ENCODE data around the gene BAZ2B.

Gene BAZ2B

GRCh38 chr2:159439421-159439820 is 176.9 kb downstream of the BAZ2B start:
- Histone ChIP-seq H3K4me1 (peaks cover 0 to 19% (median 8%) of the 10 kb centered on the region in 10 experiments; a peak in 11 of 20 replicates), H3K27ac (no peak overlapping the region)

GRCh38 chr2:159438720-159439353 is 177.5 kb downstream of the BAZ2B start:
- Histone ChIP-seq H3K4me1 (peaks cover 0 to 19% (median 8%) of the 10 kb centered on the region in 10 experiments; a peak in 11 of 20 replicates), H3K27ac (no peak overlapping the region), H3K4me2 (no peak overlapping the region), H3K9ac (no peak overlapping the region), H3K27me3 (no peaks in the 10 kb centered on the region), H3K36me3 (peaks cover 26 to 95% (median 43%) of the 10 kb centered on the region in 11 experiments; a peak in 21 of 22 replicates), H3K9me3 (replicated peaks in 1 of 11) (no peaks in the 10 kb centered on the region), H3K4me3 (no peak overlapping the region), H4K20me1 (no peaks in the 10 kb centered on the region)
- no peak for TF ChIP-seq Cebpa-rat (IDR thresholded peaks at IDR 0.05)

More at GRCh38 chr2:159439421-159439820, 176.9 kb downstream of the BAZ2B start:
- H4K20me1 ChIP-seq = no peaks in the 10 kb centered on the region
- H3K9ac ChIP-seq = no peak overlapping the region
- no peak overlapping the region for H3K4me2 ChIP-seq
- no peaks in the 10 kb centered on the region for H3K9me3 ChIP-seq (replicated peaks in 1 of 11)
- peaks cover 31 to 96% (median 48%) of the 10 kb centered on the region in 11 experiments; a peak in 21 of 22 replicates for H3K36me3 ChIP-seq
- no peaks in the 10 kb centered on the region for H3K27me3 ChIP-seq
- TF ChIP-seq Cebpa-rat (IDR thresholded peaks at IDR 0.05) = no peak
- H3K4me3 ChIP-seq = no peak overlapping the region

- no peak overlapping the region for H3K9ac ChIP-seq
- no peaks in the 10 kb centered on the region for H3K27me3 ChIP-seq
- no peak overlapping the region for H3K4me2 ChIP-seq
- no peak overlapping the region for H3K4me3 ChIP-seq
- H3K36me3 ChIP-seq = peaks cover 24 to 95% (median 40%) of the 10 kb centered on the region in 11 experiments; a peak in 21 of 22 replicates
- H3K9me3 ChIP-seq (replicated peaks in 1 of 11) = no peaks in the 10 kb centered on the region
- H3K27ac ChIP-seq = no peak overlapping the region
- H4K20me1 ChIP-seq = no peaks in the 10 kb centered on the region
- no peak for TF ChIP-seq Cebpa-rat (IDR thresholded peaks at IDR 0.05)
- H3K4me1 ChIP-seq = peaks cover 0 to 17% (median 8%) of the 10 kb centered on the region in 10 experiments; a peak in 11 of 20 replicates
Observed at GRCh38 chr2:159438284-159438683, 178.1 kb downstream of the BAZ2B start.

- TF ChIP-seq Cebpa-rat (IDR thresholded peaks at IDR 0.05) = no peak
- no peak overlapping the region for H3K4me3 ChIP-seq
- no peak overlapping the region for H3K9ac ChIP-seq
- peaks cover 12 to 95% (median 39%) of the 10 kb centered on the region in 11 experiments; a peak in 21 of 22 replicates for H3K36me3 ChIP-seq
- H3K27me3 ChIP-seq = no peaks in the 10 kb centered on the region
- H3K27ac ChIP-seq = no peak overlapping the region
- H3K9me3 ChIP-seq (replicated peaks in 1 of 11) = no peaks in the 10 kb centered on the region
- no peaks in the 10 kb centered on the region for H4K20me1 ChIP-seq
- no peaks in the 10 kb centered on the region for H3K4me1 ChIP-seq
- no peak overlapping the region for H3K4me2 ChIP-seq
Observed at GRCh38 chr2:159432610-159433009, 183.7 kb downstream of the BAZ2B start.

- Histone ChIP-seq H3K27ac (no peak overlapping the region), H3K4me2 (no peak overlapping the region), H3K4me3 (no peak overlapping the region), H3K27me3 (no peaks in the 10 kb centered on the region), H3K9ac (no peak overlapping the region), H3K9me3 (replicated peaks in 1 of 11) (peaks cover 5 to 18% (median 8%) of the 10 kb centered on the region in 11 experiments; a peak in 15 of 22 replicates), H3K36me3 (peaks cover 6 to 90% (median 29%) of the 10 kb centered on the region in 11 experiments; a peak in 18 of 22 replicates), H3K4me1 (no peaks in the 10 kb centered on the region), H4K20me1 (no peaks in the 10 kb centered on the region)
- TF ChIP-seq Cebpa-rat (IDR thresholded peaks at IDR 0.05) = no peak
Observed at GRCh38 chr2:159427048-159427447, 189.3 kb downstream of the BAZ2B start.

GRCh38 chr2:159419403-159419802 is 196.9 kb downstream of the BAZ2B start:
- TF ChIP-seq Cebpa-rat (IDR thresholded peaks at IDR 0.05) = no peak
- H4K20me1 ChIP-seq = no peaks in the 10 kb centered on the region
- H3K27me3 ChIP-seq = no peaks in the 10 kb centered on the region
- no peaks in the 10 kb centered on the region for H3K4me1 ChIP-seq
- H3K27ac ChIP-seq = no peak overlapping the region
- H3K4me2 ChIP-seq = no peak overlapping the region
- H3K36me3 ChIP-seq = peaks cover 7 to 62% (median 14%) of the 10 kb centered on the region in 11 experiments; a peak in 14 of 22 replicates
- H3K4me3 ChIP-seq = no peak overlapping the region
- H3K9ac ChIP-seq = no peak overlapping the region
- H3K9me3 ChIP-seq (replicated peaks in 1 of 11) = peaks cover 5 to 20% (median 9%) of the 10 kb centered on the region in 11 experiments; a peak in 15 of 22 replicates

GRCh38 chr2:159411460-159411859 is 204.9 kb downstream of the BAZ2B start:
- peaks cover 19 to 82% (median 37%) of the 10 kb centered on the region in 11 experiments; a peak in 20 of 22 replicates for H3K36me3 ChIP-seq
- no peak overlapping the region for H3K9ac ChIP-seq
- H3K4me1 ChIP-seq = no peaks in the 10 kb centered on the region
- H3K4me3 ChIP-seq = no peak overlapping the region
- H3K27me3 ChIP-seq = no peaks in the 10 kb centered on the region
- no peak overlapping the region for H3K4me2 ChIP-seq
- no peak for TF ChIP-seq Cebpa-rat (IDR thresholded peaks at IDR 0.05)
- H3K9me3 ChIP-seq (replicated peaks in 1 of 11) = no peaks in the 10 kb centered on the region
- H3K27ac ChIP-seq = no peak overlapping the region
- no peaks in the 10 kb centered on the region for H4K20me1 ChIP-seq

- H4K20me1 ChIP-seq = no peaks in the 10 kb centered on the region
- H3K36me3 ChIP-seq = peaks cover 21 to 93% (median 47%) of the 10 kb centered on the region in 11 experiments; a peak in 20 of 22 replicates
- H3K4me3 ChIP-seq = no peak overlapping the region
- no peak overlapping the region for H3K27ac ChIP-seq
- no peak overlapping the region for H3K4me2 ChIP-seq
- H3K4me1 ChIP-seq = no peaks in the 10 kb centered on the region
- no peak for TF ChIP-seq Cebpa-rat (IDR thresholded peaks at IDR 0.05)
- no peaks in the 10 kb centered on the region for H3K27me3 ChIP-seq
- H3K9ac ChIP-seq = no peak overlapping the region
- H3K9me3 ChIP-seq (replicated peaks in 1 of 11) = no peaks in the 10 kb centered on the region
Observed at GRCh38 chr2:159410276-159410675, 206.1 kb downstream of the BAZ2B start.

- Histone ChIP-seq H3K9ac (no peak overlapping the region), H3K27ac (no peak overlapping the region), H3K9me3 (replicated peaks in 1 of 11) (no peaks in the 10 kb centered on the region), H3K27me3 (no peaks in the 10 kb centered on the region), H3K4me2 (no peak overlapping the region), H4K20me1 (no peaks in the 10 kb centered on the region), H3K4me3 (no peak overlapping the region), H3K4me1 (no peaks in the 10 kb centered on the region), H3K36me3 (peaks cover 20 to 93% (median 52%) of the 10 kb centered on the region in 11 experiments; a peak in 20 of 22 replicates)
- TF ChIP-seq Cebpa-rat (IDR thresholded peaks at IDR 0.05) = no peak
Observed at GRCh38 chr2:159409116-159409800, 207.1 kb downstream of the BAZ2B start.
